Thyroid gland (tissue), 4 donors: Measurements from ENCODE around the gene TMEM201. TPM values are rescaled to one million over a fixed set of nuclear protein-coding genes. Genes with fewer than 3 reads are reported as not detected.

Source experiments
- DNase-seq, 2 donors: peaks; one replicate each; pipeline ENCODE4 v3.0.0-alpha.2; 2019
- H3K27ac ChIP-seq, 3 donors: fragments of 200-600 bp; sonication (generic); 1 replicate in 2 of 3; 2 replicates in 1 of 3; pipeline ENCODE4 v1.5.1; 2016 to 2019; ENCODE audit warnings: mild to moderate bottlenecking in 1 of 3, moderate library complexity in 1 of 3
- H3K27me3 ChIP-seq: fragments of 200-600 bp; sonication (generic); one replicate; pipeline ENCODE4 v1.5.1; 2019
- H3K36me3 ChIP-seq, 2 donors: fragments of 200-600 bp; sonication (generic); one replicate each; pipeline ENCODE4 v1.5.1; 2016 to 2019
- H3K4me1 ChIP-seq, 2 donors: fragments of 200-600 bp; sonication (generic); one replicate each; pipeline ENCODE4 v1.5.1; 2017 to 2019
- H3K4me3 ChIP-seq, 3 donors: fragments of 200-600 bp; sonication (generic); replicated peaks in 1 of 3; 1 replicate in 2 of 3; 2 replicates in 1 of 3; pipeline ENCODE4 v1.5.1; 2016; ENCODE audit warnings: mild to moderate bottlenecking in 1 of 3
- H3K9me3 ChIP-seq: fragments of 200-600 bp; sonication (generic); one replicate; pipeline ENCODE4 v1.5.1; 2017
- POLR2A ChIP-seq, 2 donors: fragments of 450-650 bp; IDR thresholded peaks; one replicate each; pipeline ENCODE4 v1.6.1; 2017; ENCODE audit warnings: antibody characterized with exemption in 2 of 2, mild to moderate bottlenecking in 2 of 2, moderate library complexity in 1 of 2
- WGBS, 2 donors: methylation state at CpG; one replicate each; pipeline ENCODE4 v1.1.5; 2017; 5-methylcytosine and 5-hydroxymethylcytosine counted together
- intact Hi-C: fragments of 100-400 bp; cut with DNase I; formaldehyde crosslinking; loops from one replicate; pipeline ENCODE4 v1.15.1; 2023
- total RNA-seq, 4 donors: library from RNA; depleted of rRNA; stranded (reverse); fragments of >200 nt; gene quantifications; one replicate each; pipeline ENCODE4 v1.2.3, GENCODE V29; 2016
- TF ChIP-seq, protein P1 (sequence below), 6 experiments: fragments of 200-600 bp in 3 of 6; fragments of 450-650 bp in 3 of 6; sonication (generic) in 3 of 6; IDR thresholded peaks; one replicate each; pipeline ENCODE4 v1.5.1; 2016 to 2019; ENCODE audit warnings: antibody characterized with exemption in 6 of 6, mild to moderate bottlenecking in 2 of 6, inconsistent platforms in 1 of 6, moderate library complexity in 1 of 6

The TMEM201 gene
- total RNA-seq, 4 donors from 2014 or later = 3.0 to 11.3 (median 8.5) TPM

DNA sequence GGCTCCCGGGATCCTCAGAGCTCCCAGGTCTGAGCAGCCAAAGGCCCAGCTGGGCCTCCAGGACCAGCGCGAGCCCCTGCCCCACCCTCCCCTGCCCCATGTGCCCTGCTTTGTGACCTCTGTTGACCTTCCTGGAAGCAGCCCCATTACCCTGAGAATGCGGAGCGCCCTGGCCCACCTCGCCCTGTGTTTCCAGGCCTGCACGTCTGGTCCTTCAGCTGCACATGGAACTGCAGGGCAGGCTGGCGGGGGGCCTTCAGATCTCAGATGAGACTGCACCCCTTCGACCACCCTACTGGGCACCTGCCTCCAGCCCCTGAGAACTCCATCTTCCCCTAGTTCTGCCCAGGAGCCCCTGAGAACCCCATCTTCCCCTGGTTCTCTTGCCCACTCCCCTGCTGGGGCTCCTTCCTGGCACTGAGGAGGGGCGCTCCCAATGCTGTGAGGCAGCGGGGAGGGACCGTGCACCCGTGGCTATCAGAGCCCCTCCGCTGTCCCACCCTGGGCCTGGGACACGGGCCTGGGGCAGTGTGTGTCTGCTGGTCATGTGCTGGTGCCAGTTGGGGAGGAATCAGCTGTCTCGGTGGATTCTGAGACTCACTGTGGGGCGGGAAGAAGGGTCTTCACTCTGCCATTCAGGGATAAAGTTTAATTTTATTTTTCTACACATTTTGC, 25.1 kb downstream of the TMEM201 start:
- 87 to 88% methylated on average over 7 to 16 of the region's 17 CpGs for WGBS, 2 donors
- Histone ChIP-seq H3K9me3 (no peaks in the 10 kb centered on the region), H3K4me3 (no peak overlapping the region), H3K27me3 (no peaks in the 10 kb centered on the region), H3K36me3 (peaks cover 6 to 8% of the 10 kb centered on the region in 2 donors), H3K27ac (no peak overlapping the region), H3K4me1 (no peaks in the 10 kb centered on the region)
- no peak for TF ChIP-seq POLR2A (IDR thresholded peaks at IDR 0.05)
- TF ChIP-seq, protein P1, sequence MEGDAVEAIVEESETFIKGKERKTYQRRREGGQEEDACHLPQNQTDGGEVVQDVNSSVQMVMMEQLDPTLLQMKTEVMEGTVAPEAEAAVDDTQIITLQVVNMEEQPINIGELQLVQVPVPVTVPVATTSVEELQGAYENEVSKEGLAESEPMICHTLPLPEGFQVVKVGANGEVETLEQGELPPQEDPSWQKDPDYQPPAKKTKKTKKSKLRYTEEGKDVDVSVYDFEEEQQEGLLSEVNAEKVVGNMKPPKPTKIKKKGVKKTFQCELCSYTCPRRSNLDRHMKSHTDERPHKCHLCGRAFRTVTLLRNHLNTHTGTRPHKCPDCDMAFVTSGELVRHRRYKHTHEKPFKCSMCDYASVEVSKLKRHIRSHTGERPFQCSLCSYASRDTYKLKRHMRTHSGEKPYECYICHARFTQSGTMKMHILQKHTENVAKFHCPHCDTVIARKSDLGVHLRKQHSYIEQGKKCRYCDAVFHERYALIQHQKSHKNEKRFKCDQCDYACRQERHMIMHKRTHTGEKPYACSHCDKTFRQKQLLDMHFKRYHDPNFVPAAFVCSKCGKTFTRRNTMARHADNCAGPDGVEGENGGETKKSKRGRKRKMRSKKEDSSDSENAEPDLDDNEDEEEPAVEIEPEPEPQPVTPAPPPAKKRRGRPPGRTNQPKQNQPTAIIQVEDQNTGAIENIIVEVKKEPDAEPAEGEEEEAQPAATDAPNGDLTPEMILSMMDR (IDR thresholded peaks at IDR 0.05) = no peak
- intact Hi-C loops = no loop called here
- DNase-seq = no peak

DNA sequence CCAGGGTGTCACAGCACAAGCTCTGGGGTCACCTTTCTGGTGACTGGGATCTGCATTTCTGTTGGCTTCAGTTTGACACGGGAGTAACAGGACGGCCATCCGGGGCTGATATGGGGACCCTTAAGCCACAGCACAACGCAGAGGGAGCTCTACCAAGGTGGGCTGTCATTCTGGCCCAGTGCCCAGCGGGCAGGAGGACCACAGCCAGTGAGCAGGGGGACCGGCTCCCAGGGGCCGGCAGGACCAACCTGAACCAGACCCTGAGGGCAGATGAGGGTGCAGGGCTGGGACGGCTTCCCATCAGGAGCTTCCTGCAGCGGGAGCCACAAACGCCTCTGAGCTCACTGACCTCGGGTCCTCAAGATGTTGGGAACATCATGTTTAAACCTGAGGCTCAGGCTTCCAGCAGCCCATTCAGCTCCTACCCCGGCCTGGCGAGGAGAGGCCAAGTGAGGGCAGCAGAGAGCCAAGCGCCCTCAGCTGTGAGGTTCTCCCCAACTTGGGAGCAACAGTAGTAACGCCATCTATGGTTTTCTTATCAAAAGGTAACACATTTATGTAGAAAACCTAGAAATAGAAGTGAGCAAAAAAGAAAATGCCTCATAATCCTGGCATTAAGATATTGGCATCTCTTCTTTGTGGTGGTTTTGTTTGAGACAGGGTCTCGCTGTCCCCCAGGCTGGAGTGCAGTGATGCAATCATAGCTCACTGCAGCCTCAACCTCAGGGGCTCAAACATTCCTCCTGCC, 26.8 kb downstream of the TMEM201 start:
- no peaks in the 10 kb centered on the region for H3K4me1 ChIP-seq
- no peak overlapping the region for H3K27ac ChIP-seq
- TF ChIP-seq POLR2A (IDR thresholded peaks at IDR 0.05) = no peak
- TF ChIP-seq, protein P1 (IDR thresholded peaks at IDR 0.05) = peak in 4 of 6 experiments; percentile 17 to 60 (median 32)
- H3K36me3 ChIP-seq = peaks cover 6 to 8% of the 10 kb centered on the region in 2 donors
- H3K9me3 ChIP-seq = no peaks in the 10 kb centered on the region
- no peak overlapping the region for H3K4me3 ChIP-seq
- H3K27me3 ChIP-seq = no peaks in the 10 kb centered on the region
- intact Hi-C loops = no loop called here
- peak; percentile 40 for DNase-seq
- WGBS, 2 donors = 47 to 53% methylated on average over 16 of the region's 16 CpGs

DNA sequence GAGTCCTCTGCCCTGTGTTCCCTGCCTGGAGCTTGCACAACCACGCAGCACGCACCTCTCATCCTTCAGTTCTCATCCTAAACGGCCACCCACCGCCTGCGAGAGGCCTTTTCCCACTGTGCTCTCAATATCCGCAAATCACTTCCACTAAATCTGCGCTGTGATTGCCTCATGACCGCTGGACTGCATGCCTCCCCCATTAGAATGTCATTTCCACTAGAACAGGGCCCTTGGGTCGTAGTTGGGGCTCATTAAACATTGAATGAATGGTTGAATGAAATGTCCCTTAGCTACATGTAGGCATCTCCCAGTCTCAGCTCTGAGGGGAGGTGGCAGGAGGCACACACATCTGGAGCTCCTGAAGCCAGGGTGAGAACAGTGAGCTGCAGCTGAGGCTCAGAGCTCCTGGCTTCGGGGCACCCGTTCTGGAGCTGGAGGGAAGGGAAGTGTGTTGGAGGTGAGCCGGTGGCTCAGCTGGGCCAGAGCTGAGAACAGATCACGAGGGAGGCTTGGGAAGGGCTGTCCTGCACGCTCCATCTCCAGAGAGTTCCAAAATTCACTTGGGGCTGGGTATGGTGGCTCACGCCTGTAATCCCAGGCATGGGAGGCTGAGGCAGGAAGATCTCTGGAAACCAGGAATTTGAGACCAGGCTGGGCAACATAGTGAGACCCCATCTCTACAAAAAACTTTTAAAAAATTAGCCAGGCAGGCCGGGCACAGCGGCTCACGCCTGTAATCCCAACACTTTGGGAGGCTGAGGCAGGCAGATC, 30.4 kb downstream of the TMEM201 start:
- DNase-seq = no peak
- H3K27me3 ChIP-seq = no peaks in the 10 kb centered on the region
- intact Hi-C loops = no loop called here
- no peaks in the 10 kb centered on the region for H3K4me1 ChIP-seq
- H3K4me3 ChIP-seq = no peak overlapping the region
- H3K36me3 ChIP-seq = no peaks in the 10 kb centered on the region
- no peak overlapping the region for H3K27ac ChIP-seq
- no peak for TF ChIP-seq POLR2A (IDR thresholded peaks at IDR 0.05)
- TF ChIP-seq, protein P1 (IDR thresholded peaks at IDR 0.05) = no peak
- H3K9me3 ChIP-seq = no peaks in the 10 kb centered on the region
- 80% methylated on average over 18 of the region's 18 CpGs for WGBS, 2 donors

DNA sequence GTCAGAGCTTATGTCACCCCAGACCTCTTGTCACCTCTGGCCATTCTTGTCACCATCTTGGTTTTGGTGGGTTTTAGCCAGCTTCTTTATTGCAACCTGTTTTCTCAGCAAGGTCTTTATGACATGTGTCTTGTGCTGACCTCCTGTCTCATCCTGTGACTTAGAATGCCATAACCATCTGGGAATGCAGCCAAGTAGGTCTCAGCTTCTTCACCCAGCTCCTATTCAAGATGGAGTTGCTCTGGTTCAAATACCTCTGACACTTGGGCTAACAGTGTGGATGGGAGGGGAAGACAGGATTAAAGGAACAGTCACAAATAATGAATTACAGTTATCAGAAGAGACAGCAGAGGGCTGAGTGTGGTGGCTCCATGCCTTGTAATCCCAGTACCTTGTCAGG, 32.3 kb downstream of the TMEM201 start:
- no peaks in the 10 kb centered on the region for H3K27me3 ChIP-seq
- intact Hi-C loops = no loop called here
- no peak for TF ChIP-seq POLR2A (IDR thresholded peaks at IDR 0.05)
- TF ChIP-seq, protein P1 (IDR thresholded peaks at IDR 0.05) = no peak

More for the DNA sequence above, 32.3 kb downstream of the TMEM201 start:
- Histone ChIP-seq H3K9me3 (no peaks in the 10 kb centered on the region), H3K4me1 (no peaks in the 10 kb centered on the region), H3K36me3 (no peaks in the 10 kb centered on the region), H3K4me3 (no peak overlapping the region), H3K27ac (no peak overlapping the region)
- DNase-seq = no peak
